ENCODE data around the gene GRIN1.
A peak's percentile ranks its signal among the peaks of the same experiment; 100 is the strongest.

The GRIN1 gene

DNA sequence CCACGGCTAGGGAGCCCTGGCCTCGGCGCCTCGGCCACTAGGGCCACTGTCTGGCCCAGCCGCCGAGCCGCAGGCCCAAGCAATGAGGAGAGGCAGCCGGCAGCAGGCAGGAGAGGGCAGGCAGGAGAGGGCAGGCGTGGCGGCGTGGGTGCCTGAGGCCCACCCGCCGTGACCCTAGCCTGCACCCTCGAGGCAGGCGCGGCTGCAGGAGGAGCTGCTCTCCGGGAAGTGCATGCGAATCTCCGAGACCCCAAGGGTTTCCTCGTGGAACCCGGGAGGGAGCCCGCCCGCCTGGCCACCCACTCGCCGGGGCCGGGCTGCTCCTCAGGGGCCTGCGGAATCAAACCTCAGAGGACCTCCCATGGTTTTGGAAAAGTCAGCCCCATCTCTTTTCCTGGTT lies 9.3 kb downstream of the GRIN1 start:
- DNase-seq (ENCODE audit: low read depth, low spot score) = no peak

- DNase-seq (ENCODE audit: low read depth, low spot score) = no peak
Observed at GRCh38 chr9:137148661-137149060, 9.7 kb downstream of the GRIN1 start.

- DNase-seq (ENCODE audit: low read depth, low spot score) = no peak
Observed at GRCh38 chr9:137149363-137149762, 10.4 kb downstream of the GRIN1 start.

GRCh38 chr9:137149942-137150616 lies 11.1 kb downstream of the GRIN1 start:
- no peak for DNase-seq (ENCODE audit: low read depth, low spot score)

DNA sequence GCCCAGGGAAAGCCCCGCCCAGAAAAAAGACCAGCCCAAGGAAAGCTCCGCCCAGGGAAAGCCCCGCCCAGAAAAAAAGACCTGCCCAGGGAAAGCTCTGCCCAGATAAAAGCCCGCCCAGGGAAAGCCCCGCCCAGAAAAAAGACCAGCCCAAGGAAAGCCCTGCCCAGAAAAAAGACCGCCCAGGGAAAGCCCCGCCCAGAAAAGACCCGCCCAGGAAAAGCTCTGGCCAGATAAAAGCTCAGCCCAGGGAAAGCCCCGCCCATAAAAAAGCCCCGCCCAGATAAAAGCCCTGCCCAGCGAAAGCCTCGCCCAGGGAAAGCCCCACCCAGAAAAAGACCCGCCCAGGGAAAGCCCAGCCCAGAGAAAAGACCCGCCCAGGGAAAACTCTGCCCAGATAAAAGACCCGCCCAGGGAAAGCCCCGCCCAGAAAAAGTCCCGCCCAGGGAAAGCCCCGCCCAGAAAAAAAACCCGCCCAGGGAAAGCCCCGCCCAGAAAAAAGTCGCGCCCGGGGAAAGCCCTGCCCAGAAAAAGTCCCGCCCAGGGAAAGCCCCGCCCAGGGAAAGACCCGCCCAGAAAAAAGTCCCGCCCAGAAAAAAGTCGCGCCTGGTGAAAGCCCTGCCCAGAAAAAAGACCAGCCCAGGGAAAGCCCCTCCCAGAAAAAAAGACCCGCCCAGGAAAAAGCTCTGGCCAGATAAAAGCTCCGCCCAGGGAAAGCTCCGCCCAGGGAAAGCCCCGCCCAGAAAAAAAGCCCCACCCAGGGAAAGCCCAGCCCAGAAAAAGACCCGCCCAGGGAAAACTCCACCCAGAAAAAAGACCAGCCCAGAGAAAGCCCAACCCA lies 11.9 kb downstream of the GRIN1 start:
- DNase-seq (ENCODE audit: low read depth, low spot score) = no peak

DNA sequence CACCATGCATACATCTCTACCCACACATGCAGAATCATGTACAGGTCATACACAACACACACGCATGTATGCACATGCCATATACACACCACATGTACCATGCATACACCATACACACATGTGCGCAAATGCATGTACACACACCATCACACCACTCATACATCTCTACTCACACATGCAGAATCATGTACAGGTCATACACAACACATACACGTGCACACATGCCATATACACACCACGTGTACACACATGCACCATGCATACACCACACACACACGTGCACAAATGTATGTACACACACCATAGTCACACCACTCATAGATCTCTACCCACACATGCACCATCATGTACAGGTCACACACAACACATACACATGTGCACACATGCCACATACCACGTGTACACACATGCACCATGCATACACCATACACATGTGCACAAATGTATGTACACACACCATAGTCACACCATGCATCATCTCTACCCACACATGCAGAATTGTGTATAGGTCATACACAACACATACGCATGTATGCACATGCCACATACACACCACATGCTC lies 14.0 kb downstream of the GRIN1 start:
- DNase-seq (ENCODE audit: low read depth, low spot score) = no peak

DNA sequence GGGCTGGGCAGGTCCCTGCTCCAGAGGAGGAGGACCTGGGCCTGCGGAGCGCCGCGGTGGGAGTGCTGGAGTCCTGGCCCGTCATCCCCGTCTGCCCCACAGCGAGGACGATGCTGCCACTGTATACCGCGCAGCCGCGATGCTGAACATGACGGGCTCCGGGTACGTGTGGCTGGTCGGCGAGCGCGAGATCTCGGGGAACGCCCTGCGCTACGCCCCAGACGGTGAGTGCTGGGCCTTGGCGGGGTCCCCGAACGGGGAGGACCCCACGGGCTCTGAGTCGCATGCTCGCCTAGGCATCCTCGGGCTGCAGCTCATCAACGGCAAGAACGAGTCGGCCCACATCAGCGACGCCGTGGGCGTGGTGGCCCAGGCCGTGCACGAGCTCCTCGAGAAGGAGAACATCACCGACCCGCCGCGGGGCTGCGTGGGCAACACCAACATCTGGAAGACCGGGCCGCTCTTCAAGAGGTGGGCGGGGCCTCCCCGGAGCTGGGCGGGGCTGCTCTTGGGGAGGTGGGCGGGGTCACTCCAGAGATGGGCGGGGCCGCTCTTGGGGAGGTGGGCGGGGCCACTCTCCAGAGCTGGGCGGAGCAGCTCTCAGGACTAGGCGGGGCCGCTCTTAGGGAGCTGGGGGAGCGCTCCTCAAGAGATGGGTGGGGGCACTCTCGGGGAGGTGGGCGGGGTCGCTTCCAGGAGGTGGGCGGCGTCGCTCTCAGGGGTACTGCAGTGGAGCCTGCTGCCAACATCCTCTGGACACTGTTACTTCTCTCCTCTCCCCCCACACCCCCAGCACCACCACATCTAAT lies 17.8 kb downstream of the GRIN1 start:
- DNase-seq (ENCODE audit: low read depth, low spot score) = peak; percentile 31

DNA sequence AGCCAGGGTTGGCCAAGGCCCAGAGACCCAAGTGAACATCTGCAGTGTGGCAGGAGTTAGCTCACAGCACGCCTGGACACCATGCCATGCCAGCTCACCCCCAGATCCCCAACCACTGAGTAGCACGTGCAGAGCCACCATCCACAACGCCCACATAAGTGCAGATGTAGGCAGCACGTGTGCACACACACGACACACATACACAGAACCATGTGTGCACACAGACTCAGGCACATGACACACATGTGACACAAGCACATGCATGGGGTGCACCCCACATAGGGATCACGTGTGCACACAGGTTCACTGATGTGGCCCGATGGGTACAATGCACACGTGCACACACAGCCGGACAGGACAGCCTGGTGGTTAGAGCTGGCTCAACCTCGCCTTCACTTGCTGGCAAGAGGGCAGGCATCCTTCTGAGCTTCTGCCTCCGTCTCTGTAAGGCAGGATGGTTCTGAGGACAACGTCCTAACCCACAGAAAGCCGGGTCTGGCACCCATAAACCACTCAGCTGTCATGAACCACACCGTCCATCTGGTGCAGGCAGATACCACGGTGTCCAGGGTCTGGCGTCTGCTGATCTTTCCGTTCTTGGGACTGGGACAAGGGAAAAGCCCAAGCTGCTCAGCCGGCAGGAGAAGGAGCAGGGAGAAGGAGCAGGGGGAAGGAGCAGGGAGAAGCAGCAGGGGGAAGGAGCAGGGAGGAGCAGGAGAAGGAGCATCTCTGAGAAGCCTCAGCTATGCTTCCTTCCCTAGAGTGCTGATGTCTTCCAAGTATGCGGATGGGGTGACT lies 18.9 kb downstream of the GRIN1 start:
- DNase-seq (ENCODE audit: low read depth, low spot score) = no peak

- no peak for DNase-seq (ENCODE audit: low read depth, low spot score)
Observed at GRCh38 chr9:137158625-137159024, 19.7 kb downstream of the GRIN1 start.

- DNase-seq (ENCODE audit: low read depth, low spot score) = no peak
Observed at GRCh38 chr9:137159105-137160053, 20.4 kb downstream of the GRIN1 start.

- DNase-seq (ENCODE audit: low read depth, low spot score) = no peak
Observed at GRCh38 chr9:137160054-137160425, 21.1 kb downstream of the GRIN1 start.

DNA sequence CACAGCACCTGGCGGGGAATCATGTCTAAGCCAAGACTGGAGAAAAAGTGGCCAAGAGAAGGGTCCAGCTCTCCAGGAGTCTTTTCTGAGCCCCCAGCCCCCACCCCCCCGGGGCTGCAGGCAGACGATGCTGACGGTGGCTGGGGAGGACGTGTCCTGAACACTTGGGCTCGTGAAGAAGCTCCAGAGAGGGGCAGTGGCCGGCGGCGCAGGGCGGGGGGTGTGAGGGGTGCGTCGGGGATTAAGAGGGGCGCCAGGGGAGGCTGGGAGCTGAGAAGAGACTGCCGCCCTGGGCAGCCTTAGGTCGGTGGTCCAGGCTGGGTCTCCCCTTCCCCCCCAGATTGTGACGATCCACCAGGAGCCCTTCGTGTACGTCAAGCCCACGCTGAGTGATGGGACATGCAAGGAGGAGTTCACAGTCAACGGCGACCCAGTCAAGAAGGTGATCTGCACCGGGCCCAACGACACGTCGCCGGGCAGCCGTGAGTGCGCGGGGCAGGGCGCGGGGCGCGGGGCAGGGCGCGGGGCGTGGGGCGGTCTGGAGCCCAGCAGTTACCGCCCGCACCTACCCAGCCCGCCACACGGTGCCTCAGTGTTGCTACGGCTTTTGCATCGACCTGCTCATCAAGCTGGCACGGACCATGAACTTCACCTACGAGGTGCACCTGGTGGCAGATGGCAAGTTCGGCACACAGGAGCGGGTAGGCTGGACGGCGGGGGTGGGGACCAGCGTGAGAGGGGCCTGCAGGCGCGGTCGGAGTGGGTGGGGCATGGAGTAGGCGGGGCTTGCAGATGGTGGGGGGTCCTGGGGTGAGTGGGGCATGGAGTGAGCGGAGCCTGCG lies 22.0 kb downstream of the GRIN1 start:
- no peak for DNase-seq (ENCODE audit: low read depth, low spot score)

GRCh38 chr9:137161558-137162486 lies 22.9 kb downstream of the GRIN1 start:
- DNase-seq (ENCODE audit: low read depth, low spot score) = no peak

DNA sequence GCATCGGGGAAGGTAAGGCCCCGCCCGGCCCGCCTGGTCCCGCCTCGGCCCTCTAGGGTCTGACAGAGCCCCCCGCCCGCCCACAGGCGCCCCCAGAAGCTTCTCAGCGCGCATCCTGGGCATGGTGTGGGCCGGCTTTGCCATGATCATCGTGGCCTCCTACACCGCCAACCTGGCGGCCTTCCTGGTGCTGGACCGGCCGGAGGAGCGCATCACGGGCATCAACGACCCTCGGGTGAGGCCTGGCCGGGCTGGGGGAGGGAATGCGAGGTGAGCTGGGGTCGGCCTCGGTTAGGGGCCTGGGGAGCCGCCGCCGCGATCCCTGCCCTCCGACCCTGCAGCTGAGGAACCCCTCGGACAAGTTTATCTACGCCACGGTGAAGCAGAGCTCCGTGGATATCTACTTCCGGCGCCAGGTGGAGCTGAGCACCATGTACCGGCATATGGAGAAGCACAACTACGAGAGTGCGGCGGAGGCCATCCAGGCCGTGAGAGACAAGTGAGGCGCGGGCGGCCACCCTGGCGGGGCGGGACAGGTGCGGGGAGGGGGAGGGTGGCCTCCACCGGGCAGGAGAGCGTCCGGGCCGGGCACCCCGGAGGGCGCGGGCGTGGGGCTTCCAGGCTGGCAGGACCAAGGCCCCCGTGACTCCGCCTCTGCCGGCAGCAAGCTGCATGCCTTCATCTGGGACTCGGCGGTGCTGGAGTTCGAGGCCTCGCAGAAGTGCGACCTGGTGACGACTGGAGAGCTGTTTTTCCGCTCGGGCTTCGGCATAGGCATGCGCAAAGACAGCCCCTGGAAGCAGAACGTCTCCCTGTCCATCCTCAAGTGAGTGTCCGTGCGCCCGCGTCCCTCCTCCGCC lies 23.8 kb downstream of the GRIN1 start:
- no peak for DNase-seq (ENCODE audit: low read depth, low spot score)

- DNase-seq (ENCODE audit: low read depth, low spot score) = no peak
Observed at GRCh38 chr9:137163365-137163715, 24.4 kb downstream of the GRIN1 start.

- DNase-seq (ENCODE audit: low read depth, low spot score) = no peak
Observed at GRCh38 chr9:137163805-137164204, 24.9 kb downstream of the GRIN1 start.

All from activated CD4-positive, CD25-positive, alpha-beta regulatory T cell treated with anti-CD3 and anti-CD28 coated beads, Interleukin-2, amount 50 U/mL, for 16 hours (primary cell).